HEK293 (cell line): Measurements from ENCODE around the gene ZC3H7B.

Experiments used
- CTCF ChIA-PET: fragments of 350-600 bp; formaldehyde crosslinking; extraction: SDS; loops from one replicate; lab custom pipeline; 2021; ENCODE audit warnings: antibody characterized with exemption; lab: Yijun Ruan, JAX
- POLR2A ChIA-PET: fragments of 300-600 bp; formaldehyde crosslinking; extraction: SDS; loops from one replicate; lab custom pipeline; 2020; ENCODE audit warnings: antibody characterized with exemption, inconsistent platforms; lab: Yijun Ruan, JAX
- H3K27ac ChIP-seq: fragments of 200-500 bp; sonication (Bioruptor generic); 2 replicates; pipeline ENCODE4 v1.5.1; 2014; ENCODE audit warnings: low read depth, low read length, control low read depth, inconsistent platforms; ENCODE audit errors: extremely low read depth
- H3K36me3 ChIP-seq, 2 experiments: fragments of 200-500 bp in 1 of 2; sonication (Bioruptor generic) in 1 of 2; 1 replicate in 1 of 2; 2 replicates in 1 of 2; pipeline ENCODE4 v1.5.1; 2014 to 2017; ENCODE audit warnings: inconsistent platforms in 2 of 2, low read length in 2 of 2; ENCODE audit not compliant: control insufficient read depth in 2 of 2, insufficient read depth in 1 of 2
- H3K4me1 ChIP-seq: fragments of 200-500 bp; sonication (Bioruptor generic); 2 replicates; pipeline ENCODE4 v1.5.1; 2014; ENCODE audit warnings: mild to moderate bottlenecking, low read length, inconsistent platforms; ENCODE audit not compliant: control insufficient read depth, insufficient read depth
- H3K4me3 ChIP-seq: 2 replicates; pipeline ENCODE4 v1.5.1; 2011; ENCODE audit warnings: low read depth, mild to moderate bottlenecking, control low read depth, low read length, moderate library complexity
- H3K9me3 ChIP-seq: fragments of 200-500 bp; sonication (Bioruptor generic); 2 replicates; pipeline ENCODE4 v1.5.1; 2014; ENCODE audit warnings: low read depth, low read length, inconsistent platforms; ENCODE audit not compliant: control insufficient read depth, insufficient read depth
- EGR2 ChIP-seq: fragments of 450-650 bp; formaldehyde crosslinking; IDR thresholded peaks from 2 replicates; pipeline ENCODE4 v1.5.1; 2016; ENCODE audit warnings: low read depth, missing biosample characterization, missing genetic modification characterization
- GLIS1 ChIP-seq: fragments of 450-650 bp; formaldehyde crosslinking; IDR thresholded peaks from 2 replicates; pipeline ENCODE4 v1.5.1; 2016; ENCODE audit warnings: missing biosample characterization, missing genetic modification characterization
- GLIS2 ChIP-seq: fragments of 450-650 bp; formaldehyde crosslinking; IDR thresholded peaks from 2 replicates; pipeline ENCODE4 v1.5.1; 2016; ENCODE audit warnings: missing biosample characterization, missing genetic modification characterization
- KLF1 ChIP-seq: fragments of 450-650 bp; formaldehyde crosslinking; IDR thresholded peaks from 2 replicates; pipeline ENCODE4 v1.5.1; 2016; ENCODE audit warnings: missing biosample characterization, missing genetic modification characterization
- KLF7 ChIP-seq: fragments of 450-650 bp; formaldehyde crosslinking; IDR thresholded peaks from 2 replicates; pipeline ENCODE4 v1.5.1; 2016; ENCODE audit warnings: missing biosample characterization, missing genetic modification characterization, borderline replicate concordance
- ZBTB7A ChIP-seq: fragments of 450-650 bp; formaldehyde crosslinking; IDR thresholded peaks from 2 replicates; pipeline ENCODE4 v1.5.1; 2016; ENCODE audit warnings: low read depth, missing biosample characterization, missing genetic modification characterization
- ZFHX2 ChIP-seq: fragments of 450-650 bp; formaldehyde crosslinking; conservative IDR thresholded peaks from 2 replicates; pipeline ENCODE4 v1.5.1; 2016; ENCODE audit warnings: missing biosample characterization, missing genetic modification characterization
- ZNF112 ChIP-seq: fragments of 450-650 bp; formaldehyde crosslinking; IDR thresholded peaks from 2 replicates; pipeline ENCODE4 v1.5.0; 2017; ENCODE audit warnings: missing biosample characterization, missing genetic modification characterization
- ZNF114 ChIP-seq: fragments of 450-650 bp; formaldehyde crosslinking; IDR thresholded peaks from 2 replicates; pipeline ENCODE4 v1.5.0; 2017; ENCODE audit warnings: missing biosample characterization, missing genetic modification characterization
- ZNF132 ChIP-seq: fragments of 450-650 bp; formaldehyde crosslinking; IDR thresholded peaks from 2 replicates; pipeline ENCODE4 v1.5.1; 2017; ENCODE audit warnings: missing biosample characterization, missing genetic modification characterization, borderline replicate concordance
- ZNF140 ChIP-seq: fragments of 450-650 bp; formaldehyde crosslinking; IDR thresholded peaks from 2 replicates; pipeline ENCODE4 v1.5.1; 2016; ENCODE audit warnings: missing biosample characterization, missing genetic modification characterization
- ZNF248 ChIP-seq: fragments of 450-650 bp; formaldehyde crosslinking; IDR thresholded peaks from 2 replicates; pipeline ENCODE4 v1.5.1; 2017; ENCODE audit warnings: missing biosample characterization, missing genetic modification characterization
- ZNF266 ChIP-seq: fragments of 450-650 bp; formaldehyde crosslinking; IDR thresholded peaks from 2 replicates; pipeline ENCODE4 v1.5.1; 2016; ENCODE audit warnings: missing biosample characterization, missing genetic modification characterization, low read depth
- ZNF335 ChIP-seq: fragments of 450-650 bp; formaldehyde crosslinking; conservative IDR thresholded peaks from 2 replicates; pipeline ENCODE4 v1.5.1; 2016; ENCODE audit warnings: missing biosample characterization, missing genetic modification characterization
- ZNF426 ChIP-seq: fragments of 450-650 bp; formaldehyde crosslinking; IDR thresholded peaks from 2 replicates; pipeline ENCODE4 v1.5.1; 2017; ENCODE audit warnings: missing biosample characterization, missing genetic modification characterization, mild to moderate bottlenecking, inconsistent platforms, moderate library complexity
- ZNF610 ChIP-seq: fragments of 450-650 bp; formaldehyde crosslinking; IDR thresholded peaks from 2 replicates; pipeline ENCODE4 v1.5.1; 2016; ENCODE audit warnings: missing biosample characterization, missing genetic modification characterization, borderline replicate concordance
- ZNF664 ChIP-seq: fragments of 450-650 bp; formaldehyde crosslinking; IDR thresholded peaks from 2 replicates; pipeline ENCODE4 v1.5.1; 2016; ENCODE audit warnings: missing biosample characterization, missing genetic modification characterization
- TF ChIP-seq, protein P1 (sequence below): fragments of 450-650 bp; formaldehyde crosslinking; IDR thresholded peaks from 2 replicates; pipeline ENCODE4 v1.5.1; 2016; ENCODE audit warnings: missing biosample characterization, missing genetic modification characterization
- TF ChIP-seq, protein P2 (sequence below): fragments of 450-650 bp; formaldehyde crosslinking; IDR thresholded peaks from 2 replicates; pipeline ENCODE4 v1.5.1; 2016; ENCODE audit warnings: missing biosample characterization, missing genetic modification characterization
- TF ChIP-seq, protein P3 (sequence below): fragments of 450-650 bp; formaldehyde crosslinking; IDR thresholded peaks from 2 replicates; pipeline ENCODE4 v1.5.1; 2016; ENCODE audit warnings: missing biosample characterization, missing genetic modification characterization
- TF ChIP-seq, protein P4 (sequence below): fragments of 450-650 bp; formaldehyde crosslinking; IDR thresholded peaks from 2 replicates; pipeline ENCODE4 v1.5.1; 2016; ENCODE audit warnings: missing biosample characterization, missing genetic modification characterization
- TF ChIP-seq, protein P5 (sequence below): fragments of 450-650 bp; formaldehyde crosslinking; conservative IDR thresholded peaks from 2 replicates; pipeline ENCODE4 v1.5.1; 2016; ENCODE audit warnings: low read depth, missing biosample characterization, missing genetic modification characterization
- TF ChIP-seq, protein P6 (sequence below): fragments of 450-650 bp; formaldehyde crosslinking; IDR thresholded peaks from 2 replicates; pipeline ENCODE4 v1.5.1; 2016; ENCODE audit warnings: missing biosample characterization, missing genetic modification characterization

ZC3H7B gene

DNA sequence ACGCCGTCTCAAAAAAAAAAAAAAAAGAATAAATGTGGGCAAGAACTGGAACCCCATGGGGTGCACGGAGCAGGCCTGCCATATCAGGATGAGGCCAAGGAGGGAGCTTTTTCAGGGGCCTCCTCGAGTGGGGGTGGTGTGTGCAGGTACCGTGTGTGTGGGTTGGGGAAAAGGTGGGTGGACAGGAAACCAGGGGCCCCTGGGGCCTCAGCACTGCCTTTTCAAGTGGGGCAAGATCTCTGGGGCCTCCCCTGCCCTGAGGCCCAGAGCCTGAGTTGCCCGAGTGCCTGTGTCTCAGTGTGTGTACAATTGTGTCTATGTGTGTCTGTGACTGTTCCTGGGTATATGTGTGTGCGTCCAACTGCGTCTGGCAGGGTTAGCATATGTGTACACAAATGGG, 104.3 kb downstream of the ZC3H7B start:
- POLR2A ChIA-PET = interaction anchor here (0.6 to 7.6 kb wide), 2 partner anchors 41 to 104 kb away, joined by 3 to 70 read pairs; partner anchors contain the start of gene TOB2
- Histone ChIP-seq H3K4me3 (no peak overlapping the region), H3K9me3 (no peaks in the 10 kb centered on the region), H3K36me3 (no peaks in the 10 kb centered on the region), H3K4me1 (no peaks in the 10 kb centered on the region), H3K27ac (no peak overlapping the region)
- CTCF ChIA-PET = interaction anchor here (0.6 to 11.6 kb wide), 3 partner anchors 19 to 120 kb away, joined by 4 to 301 read pairs (median 91); no protein-coding TSS in a partner anchor
- TF ChIP-seq GLIS2 (tag by site-specific recombination) (no peak), KLF1 (no peak), ZFHX2 (peak; percentile 81), EGR2 (tag by site-specific recombination) (peak; percentile 67), ZNF664 (tag by site-specific recombination) (no peak), ZNF140 (no peak), ZNF248 (tag by site-specific recombination) (no peak), ZNF112 (tag by site-specific recombination) (no peak), ZNF335 (tag by site-specific recombination) (peak; percentile 42; the same call in 1 of the 2 replicates), ZNF132 (no peak)
- TF ChIP-seq, protein P1, sequence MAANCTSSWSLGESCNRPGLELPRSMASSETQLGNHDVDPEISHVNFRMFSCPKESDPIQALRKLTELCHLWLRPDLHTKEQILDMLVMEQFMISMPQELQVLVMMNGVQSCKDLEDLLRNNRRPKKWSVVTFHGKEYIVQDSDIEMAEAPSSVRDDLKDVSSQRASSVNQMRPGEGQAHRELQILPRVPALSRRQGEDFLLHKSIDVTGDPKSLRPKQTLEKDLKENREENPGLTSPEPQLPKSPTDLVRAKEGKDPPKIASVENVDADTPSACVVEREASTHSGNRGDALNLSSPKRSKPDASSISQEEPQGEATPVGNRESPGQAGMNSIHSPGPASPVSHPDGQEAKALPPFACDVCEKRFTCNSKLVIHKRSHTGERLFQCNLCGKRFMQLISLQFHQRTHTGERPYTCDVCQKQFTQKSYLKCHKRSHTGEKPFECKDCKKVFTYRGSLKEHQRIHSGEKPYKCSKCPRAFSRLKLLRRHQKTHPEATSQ = no peak
- TF ChIP-seq, all 188 proteins: peak for 3

DNA sequence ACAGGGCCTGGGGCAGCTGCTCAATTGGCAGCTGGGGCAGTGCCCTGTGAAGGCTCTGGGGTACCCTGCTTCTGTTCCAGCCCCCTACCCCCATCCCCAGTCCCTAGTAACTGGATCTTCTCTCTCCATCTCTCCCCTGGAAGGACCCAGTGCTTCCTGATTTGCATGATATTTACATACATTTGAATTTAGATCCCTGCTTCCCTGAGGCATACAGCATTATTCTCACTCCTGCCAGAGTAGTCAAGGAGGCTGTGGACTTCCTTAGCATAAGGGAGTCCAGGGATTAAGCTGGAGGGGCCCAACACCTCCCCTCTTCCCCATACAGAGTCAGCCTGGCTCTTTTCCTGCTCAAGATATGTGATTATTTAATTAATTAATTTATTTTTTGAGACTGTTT, 105.1 kb downstream of the ZC3H7B start:
- ChIA-PET POLR2A (no interaction called here), CTCF (interaction anchor here (1.0 to 11.6 kb wide), 3 partner anchors 111 to 126 kb away, joined by 4 to 301 read pairs (median 91); no protein-coding TSS in a partner anchor)
- Histone ChIP-seq H3K36me3 (no peaks in the 10 kb centered on the region), H3K27ac (no peak overlapping the region), H3K4me3 (no peak overlapping the region), H3K4me1 (no peaks in the 10 kb centered on the region), H3K9me3 (no peaks in the 10 kb centered on the region)
- TF ChIP-seq ZNF610 (tag by site-specific recombination) = no peak
- TF ChIP-seq, protein P2, sequence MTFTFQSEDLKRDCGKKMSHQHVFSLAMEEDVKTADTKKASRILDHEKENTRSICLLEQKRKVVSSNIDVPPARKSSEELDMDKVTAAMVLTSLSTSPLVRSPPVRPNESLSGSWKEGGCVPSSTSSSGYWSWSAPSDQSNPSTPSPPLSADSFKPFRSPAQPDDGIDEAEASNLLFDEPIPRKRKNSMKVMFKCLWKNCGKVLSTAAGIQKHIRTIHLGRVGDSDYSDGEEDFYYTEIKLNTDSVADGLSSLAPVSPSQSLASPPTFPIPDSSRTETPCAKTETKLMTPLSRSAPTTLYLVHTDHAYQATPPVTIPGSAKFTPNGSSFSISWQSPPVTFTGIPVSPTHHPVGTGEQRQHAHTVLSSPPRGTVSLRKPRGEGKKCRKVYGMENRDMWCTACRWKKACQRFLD (tag by site-specific recombination) = no peak
- TF ChIP-seq, protein P3, sequence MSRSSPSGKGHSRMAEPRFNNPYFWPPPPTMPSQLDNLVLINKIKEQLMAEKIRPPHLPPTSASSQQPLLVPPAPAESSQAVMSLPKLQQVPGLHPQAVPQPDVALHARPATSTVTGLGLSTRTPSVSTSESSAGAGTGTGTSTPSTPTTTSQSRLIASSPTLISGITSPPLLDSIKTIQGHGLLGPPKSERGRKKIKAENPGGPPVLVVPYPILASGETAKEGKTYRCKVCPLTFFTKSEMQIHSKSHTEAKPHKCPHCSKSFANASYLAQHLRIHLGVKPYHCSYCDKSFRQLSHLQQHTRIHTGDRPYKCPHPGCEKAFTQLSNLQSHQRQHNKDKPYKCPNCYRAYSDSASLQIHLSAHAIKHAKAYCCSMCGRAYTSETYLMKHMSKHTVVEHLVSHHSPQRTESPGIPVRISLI (tag by site-specific recombination) = no peak
- no peak for TF ChIP-seq ZNF426 (tag by site-specific recombination)
- TF ChIP-seq ZNF248 (tag by site-specific recombination) = no peak
- TF ChIP-seq, protein P4, sequence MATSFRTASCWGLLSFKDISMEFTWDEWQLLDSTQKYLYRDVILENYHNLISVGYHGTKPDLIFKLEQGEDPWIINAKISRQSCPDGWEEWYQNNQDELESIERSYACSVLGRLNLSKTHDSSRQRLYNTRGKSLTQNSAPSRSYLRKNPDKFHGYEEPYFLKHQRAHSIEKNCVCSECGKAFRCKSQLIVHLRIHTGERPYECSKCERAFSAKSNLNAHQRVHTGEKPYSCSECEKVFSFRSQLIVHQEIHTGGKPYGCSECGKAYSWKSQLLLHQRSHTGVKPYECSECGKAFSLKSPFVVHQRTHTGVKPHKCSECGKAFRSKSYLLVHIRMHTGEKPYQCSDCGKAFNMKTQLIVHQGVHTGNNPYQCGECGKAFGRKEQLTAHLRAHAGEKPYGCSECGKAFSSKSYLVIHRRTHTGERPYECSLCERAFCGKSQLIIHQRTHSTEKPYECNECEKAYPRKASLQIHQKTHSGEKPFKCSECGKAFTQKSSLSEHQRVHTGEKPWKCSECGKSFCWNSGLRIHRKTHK (tag by site-specific recombination) = no peak
- TF ChIP-seq, protein P5, sequence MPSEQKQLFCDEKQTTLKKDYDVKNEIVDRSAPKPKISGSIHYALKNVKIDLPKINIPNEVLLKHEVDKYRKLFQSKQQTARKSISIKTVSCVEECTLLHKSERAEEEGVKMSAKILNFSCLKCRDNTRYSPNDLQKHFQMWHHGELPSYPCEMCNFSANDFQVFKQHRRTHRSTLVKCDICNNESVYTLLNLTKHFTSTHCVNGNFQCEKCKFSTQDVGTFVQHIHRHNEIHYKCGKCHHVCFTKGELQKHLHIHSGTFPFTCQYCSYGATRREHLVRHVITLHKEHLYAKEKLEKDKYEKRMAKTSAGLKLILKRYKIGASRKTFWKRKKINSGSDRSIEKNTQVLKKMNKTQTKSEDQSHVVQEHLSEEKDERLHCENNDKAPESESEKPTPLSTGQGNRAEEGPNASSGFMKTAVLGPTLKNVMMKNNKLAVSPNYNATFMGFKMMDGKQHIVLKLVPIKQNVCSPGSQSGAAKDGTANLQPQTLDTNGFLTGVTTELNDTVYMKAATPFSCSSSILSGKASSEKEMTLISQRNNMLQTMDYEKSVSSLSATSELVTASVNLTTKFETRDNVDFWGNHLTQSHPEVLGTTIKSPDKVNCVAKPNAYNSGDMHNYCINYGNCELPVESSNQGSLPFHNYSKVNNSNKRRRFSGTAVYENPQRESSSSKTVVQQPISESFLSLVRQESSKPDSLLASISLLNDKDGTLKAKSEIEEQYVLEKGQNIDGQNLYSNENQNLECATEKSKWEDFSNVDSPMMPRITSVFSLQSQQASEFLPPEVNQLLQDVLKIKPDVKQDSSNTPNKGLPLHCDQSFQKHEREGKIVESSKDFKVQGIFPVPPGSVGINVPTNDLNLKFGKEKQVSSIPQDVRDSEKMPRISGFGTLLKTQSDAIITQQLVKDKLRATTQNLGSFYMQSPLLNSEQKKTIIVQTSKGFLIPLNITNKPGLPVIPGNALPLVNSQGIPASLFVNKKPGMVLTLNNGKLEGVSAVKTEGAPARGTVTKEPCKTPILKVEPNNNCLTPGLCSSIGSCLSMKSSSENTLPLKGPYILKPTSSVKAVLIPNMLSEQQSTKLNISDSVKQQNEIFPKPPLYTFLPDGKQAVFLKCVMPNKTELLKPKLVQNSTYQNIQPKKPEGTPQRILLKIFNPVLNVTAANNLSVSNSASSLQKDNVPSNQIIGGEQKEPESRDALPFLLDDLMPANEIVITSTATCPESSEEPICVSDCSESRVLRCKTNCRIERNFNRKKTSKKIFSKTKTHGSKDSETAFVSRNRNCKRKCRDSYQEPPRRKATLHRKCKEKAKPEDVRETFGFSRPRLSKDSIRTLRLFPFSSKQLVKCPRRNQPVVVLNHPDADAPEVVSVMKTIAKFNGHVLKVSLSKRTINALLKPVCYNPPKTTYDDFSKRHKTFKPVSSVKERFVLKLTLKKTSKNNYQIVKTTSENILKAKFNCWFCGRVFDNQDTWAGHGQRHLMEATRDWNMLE (tag by site-specific recombination) = no peak
- no peak for TF ChIP-seq ZNF114 (tag by site-specific recombination)
- TF ChIP-seq GLIS1 (tag by site-specific recombination) = no peak
- no peak for TF ChIP-seq KLF7 (tag by site-specific recombination)
- TF ChIP-seq ZNF266 = no peak
- TF ChIP-seq, protein P6, sequence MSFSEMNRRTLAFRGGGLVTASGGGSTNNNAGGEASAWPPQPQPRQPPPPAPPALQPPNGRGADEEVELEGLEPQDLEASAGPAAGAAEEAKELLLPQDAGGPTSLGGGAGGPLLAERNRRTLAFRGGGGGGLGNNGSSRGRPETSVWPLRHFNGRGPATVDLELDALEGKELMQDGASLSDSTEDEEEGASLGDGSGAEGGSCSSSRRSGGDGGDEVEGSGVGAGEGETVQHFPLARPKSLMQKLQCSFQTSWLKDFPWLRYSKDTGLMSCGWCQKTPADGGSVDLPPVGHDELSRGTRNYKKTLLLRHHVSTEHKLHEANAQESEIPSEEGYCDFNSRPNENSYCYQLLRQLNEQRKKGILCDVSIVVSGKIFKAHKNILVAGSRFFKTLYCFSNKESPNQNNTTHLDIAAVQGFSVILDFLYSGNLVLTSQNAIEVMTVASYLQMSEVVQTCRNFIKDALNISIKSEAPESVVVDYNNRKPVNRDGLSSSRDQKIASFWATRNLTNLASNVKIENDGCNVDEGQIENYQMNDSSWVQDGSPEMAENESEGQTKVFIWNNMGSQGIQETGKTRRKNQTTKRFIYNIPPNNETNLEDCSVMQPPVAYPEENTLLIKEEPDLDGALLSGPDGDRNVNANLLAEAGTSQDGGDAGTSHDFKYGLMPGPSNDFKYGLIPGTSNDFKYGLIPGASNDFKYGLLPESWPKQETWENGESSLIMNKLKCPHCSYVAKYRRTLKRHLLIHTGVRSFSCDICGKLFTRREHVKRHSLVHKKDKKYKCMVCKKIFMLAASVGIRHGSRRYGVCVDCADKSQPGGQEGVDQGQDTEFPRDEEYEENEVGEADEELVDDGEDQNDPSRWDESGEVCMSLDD (tag by site-specific recombination) = no peak
- no peak for TF ChIP-seq ZBTB7A (tag by site-specific recombination)
